Panc1 (cell line): ENCODE results near the gene SNPH. TPM values are rescaled to one million over a fixed set of nuclear protein-coding genes. Genes with fewer than 3 reads are reported as not detected.

Source experiments
- ATAC-seq: fragments of 200-7000 bp; cut with Tn5 transposase; 2 replicates; pipeline ENCODE4 v1.9.1; 2020; ENCODE audit warnings: mild to moderate bottlenecking, moderate library complexity
- BruUV-seq: library from RNA; stranded (reverse); fragments of 400-500 nt; replicated peaks from 2 replicates; lab custom pipeline; 2021; lab: Mats Ljungman, UMichigan
- CTCF ChIA-PET: fragments of 300-600 bp; sonication (Branson Sonifier 250); formaldehyde crosslinking; loops from one replicate; lab custom pipeline; 2022; ENCODE audit warnings: antibody characterized with exemption; lab: Charles Lee
- POLR2A ChIA-PET: fragments of 300-600 bp; sonication (Branson Sonifier 250); formaldehyde crosslinking; loops from one replicate; lab custom pipeline; 2022; ENCODE audit warnings: antibody characterized with exemption; lab: Charles Lee
- DNase-seq: peaks from one replicate; pipeline ENCODE4 v3.0.0-alpha.2; 2010; ENCODE audit warnings: low read depth, low spot score
- H3K27ac ChIP-seq: 2 replicates; pipeline ENCODE4 v1.5.1; 2011; ENCODE audit warnings: mild to moderate bottlenecking, low read length, inconsistent platforms
- H3K27me3 ChIP-seq: fragments of 200-500 bp; sonication (Bioruptor generic); 2 replicates; pipeline ENCODE4 v1.6.0; 2014; ENCODE audit warnings: low read length, inconsistent platforms; ENCODE audit not compliant: control insufficient read depth, insufficient read depth
- H3K36me3 ChIP-seq: fragments of 200-500 bp; sonication (Bioruptor generic); 2 replicates; pipeline ENCODE4 v1.5.1; 2014; ENCODE audit warnings: inconsistent platforms, mild to moderate bottlenecking, low read length, moderate library complexity; ENCODE audit not compliant: control insufficient read depth, insufficient read depth
- H3K4me1 ChIP-seq: 2 replicates; pipeline ENCODE4 v1.5.1; 2011; ENCODE audit warnings: inconsistent platforms, mild to moderate bottlenecking, low read length, moderate library complexity; ENCODE audit not compliant: control insufficient read depth, insufficient read depth
- H3K4me3 ChIP-seq, 2 experiments: 2 replicates each; pipeline ENCODE4 v1.5.1; 2011 to 2012; ENCODE audit warnings: low read depth in 2 of 2, low read length in 2 of 2, mild to moderate bottlenecking in 2 of 2, inconsistent platforms in 1 of 2, moderate library complexity in 1 of 2
- H3K9me3 ChIP-seq: fragments of 200-500 bp; sonication (Bioruptor generic); 2 replicates; pipeline ENCODE4 v1.5.1; 2014; ENCODE audit warnings: low read depth, mild to moderate bottlenecking, inconsistent platforms, low read length, moderate library complexity; ENCODE audit not compliant: control insufficient read depth, insufficient read depth
- CTCF ChIP-seq: fragments of 450-650 bp; IDR thresholded peaks from 2 replicates; pipeline ENCODE4 v1.5.1; 2017; ENCODE audit warnings: mild to moderate bottlenecking
- POLR2AphosphoS5 ChIP-seq: IDR thresholded peaks from 2 replicates; pipeline ENCODE4 v1.6.1; 2012; ENCODE audit warnings: mild to moderate bottlenecking, low read depth, low read length, moderate library complexity
- REST ChIP-seq, 2 experiments: IDR thresholded peaks; 2 replicates each; pipeline ENCODE4 v1.6.1; 2011 to 2012; ENCODE audit warnings: low read depth in 2 of 2, control low read depth in 1 of 2, low read length in 1 of 2, mild to moderate bottlenecking in 1 of 2, moderate library complexity in 1 of 2; ENCODE audit not compliant: insufficient read depth in 1 of 2
- SIN3A ChIP-seq: IDR thresholded peaks from 2 replicates; pipeline ENCODE4 v1.6.1; 2012; ENCODE audit warnings: low read depth, mild to moderate bottlenecking, low read length, moderate library complexity, borderline replicate concordance; ENCODE audit not compliant: insufficient read depth
- TCF7L2 ChIP-seq: IDR thresholded peaks from 2 replicates; pipeline ENCODE4 v1.6.1; 2011; ENCODE audit warnings: mild to moderate bottlenecking, low read depth, low read length, inconsistent platforms
- in situ Hi-C: cut with HindIII; loops from 2 replicates; pipeline ENCODE4 v1.10.0; 2016; ENCODE audit warnings: low sequenced_read_pairs, low pct_unique_long_range_greater_than_20kb
- intact Hi-C: fragments of 100-400 bp; cut with micrococcal nuclease; formaldehyde crosslinking; loops from one replicate; pipeline ENCODE4 v1.10.0; 2022; ENCODE audit not compliant: unreplicated experiment
- total RNA-seq: library from RNA; stranded (reverse); gene quantifications from one replicate; pipeline ENCODE4 v1.2.1, GENCODE V29; 2021; ENCODE audit not compliant: unreplicated experiment

Gene SNPH
- total RNA-seq, 1 experiment from 2014 or later: 6.4 TPM

- in situ Hi-C loops: no loop called here
- peaks cover 9% of the 10 kb centered on the region; the same call in 1 of the 2 replicates for H3K4me1 ChIP-seq
- H3K4me3 ChIP-seq: no peak overlapping the region
- H3K9me3 ChIP-seq: no peaks in the 10 kb centered on the region
- ChIA-PET CTCF (interaction anchor here (0.6 kb wide), 2 partner anchors 127 to 272 kb away, joined by 3 to 4 read pairs; no protein-coding TSS in a partner anchor), POLR2A (interaction anchor here (0.6 kb wide), 1 partner anchor 93 kb away, joined by 3 read pairs; no protein-coding TSS in a partner anchor)
- H3K27ac ChIP-seq: no peak overlapping the region
- no TSS peak for BruUV-seq
- H3K36me3 ChIP-seq: no peaks in the 10 kb centered on the region; the same call in 1 of the 2 replicates
- ATAC-seq: no peak
- intact Hi-C loops: no loop called here
- DNase-seq: no peak
- TF ChIP-seq TCF7L2 (no peak), SIN3A (no peak), POLR2AphosphoS5 (no peak), CTCF (no peak)
- H3K27me3 ChIP-seq: peaks cover 3% of the 10 kb centered on the region; the same call in 1 of the 2 replicates
Measured at GRCh38 chr20:1229541-1229940, 36.6 kb upstream of the SNPH start.

GRCh38 chr20:1232286-1233111 is 33.6 kb upstream of the SNPH start:
- Histone ChIP-seq H3K4me1 (peaks cover 3% of the 10 kb centered on the region; the same call in 1 of the 2 replicates), H3K27ac (no peak overlapping the region), H3K4me3 (no peak overlapping the region), H3K27me3 (peaks cover 3% of the 10 kb centered on the region; the same call in 1 of the 2 replicates), H3K36me3 (no peaks in the 10 kb centered on the region; the same call in 1 of the 2 replicates), H3K9me3 (no peaks in the 10 kb centered on the region)
- no peak for ATAC-seq
- CTCF ChIA-PET: no interaction called here
- TF ChIP-seq TCF7L2 (no peak), CTCF (no peak), POLR2AphosphoS5 (no peak), REST (IDR thresholded peaks at IDR 0.05; ENCODE audit: insufficient read depth in 1 of 2, low read depth in 2 of 2, low read length in 1 of 2) (no peak), SIN3A (no peak)
- no TSS peak for BruUV-seq
- POLR2A ChIA-PET: no interaction called here
- no peak for DNase-seq
- in situ Hi-C loops: no loop called here
- intact Hi-C loops: no loop called here
